Melanocyte of skin (primary cell): ENCODE data around the gene MPPED2. TPM values are rescaled to one million over a fixed set of nuclear protein-coding genes. Genes with fewer than 3 reads are reported as not detected.

ENCODE experiments used
- total RNA-seq, 2 donors: library from RNA; depleted of rRNA; stranded (reverse); fragments of >200 nt; gene quantifications; 2 replicates each; pipeline ENCODE4 v1.2.3, GENCODE V29; 2012

Gene MPPED2
- total RNA-seq = 1 to 10 TPM in 1 of 2 donors, not detected in 1; 3.1 TPM

GRCh38 chr11:30586251-30587144, at the start of gene MPPED2:
Gene MPPED2 (minus strand): TSS chr11:30586353. CDS start chr11:30580373, 5,980 bp downstream.

